Progenitor cell of endocrine pancreas (in vitro differentiated cells): ENCODE measurements around the gene UBE2O. TPM values are rescaled to one million over a fixed set of nuclear protein-coding genes. Genes with fewer than 3 reads are reported as not detected.

Experiments
- DNase-seq: peaks from one replicate; pipeline ENCODE4 v3.0.0; 2021; ENCODE audit warnings: low spot score; ENCODE audit not compliant: unreplicated experiment
- H3K27ac Mint-ChIP-seq: 2 replicates; pipeline ENCODE4 v1.8.0; 2021; ENCODE audit warnings: mild to moderate bottlenecking, moderate library complexity, mixed read lengths
- H3K27me3 Mint-ChIP-seq: 2 replicates; pipeline ENCODE4 v1.8.0; 2021; ENCODE audit warnings: mixed read lengths
- H3K36me3 Mint-ChIP-seq: 2 replicates; pipeline ENCODE4 v1.8.0; 2022; ENCODE audit warnings: mixed read lengths; ENCODE audit not compliant: insufficient read depth
- H3K4me1 Mint-ChIP-seq: 2 replicates; pipeline ENCODE4 v1.8.0; 2021; ENCODE audit warnings: low read depth, mixed read lengths
- H3K4me3 Mint-ChIP-seq: 2 replicates; pipeline ENCODE4 v1.8.0; 2021; ENCODE audit warnings: low read depth, mild to moderate bottlenecking, moderate library complexity, mixed read lengths
- H3K9me3 Mint-ChIP-seq: 2 replicates; pipeline ENCODE4 v1.8.0; 2021; ENCODE audit warnings: low read depth, mixed read lengths
- CTCF ChIP-seq: fragments of 200-600 bp; sonication (generic); IDR thresholded peaks from one replicate; pipeline ENCODE4 v1.5.0; 2021; ENCODE audit warnings: antibody characterized with exemption, mild to moderate bottlenecking; ENCODE audit not compliant: unreplicated experiment
- total RNA-seq: library from RNA; stranded (reverse); gene quantifications from 2 replicates; pipeline ENCODE4 v1.2.1, GENCODE V29; 2021

The UBE2O gene
- total RNA-seq, 1 donor from 2014 or later: 44.6 TPM

- no peak overlapping the region for H3K27ac Mint-ChIP-seq
Measured at GRCh38 chr17:76379275-76379641, 73.7 kb downstream of the UBE2O start.

GRCh38 chr17:76378548-76379274, 74.2 kb downstream of the UBE2O start:
- no peak for DNase-seq
- no peak overlapping the region for H3K4me3 Mint-ChIP-seq
- peaks cover 14% of the 10 kb centered on the region for H3K27me3 Mint-ChIP-seq
- no peak overlapping the region for H3K27ac Mint-ChIP-seq
- peaks cover 22% of the 10 kb centered on the region for H3K4me1 Mint-ChIP-seq
- no peak for TF ChIP-seq CTCF
- H3K9me3 Mint-ChIP-seq: no peaks in the 10 kb centered on the region
- no peaks in the 10 kb centered on the region for H3K36me3 Mint-ChIP-seq

More at GRCh38 chr17:76379275-76379641, 73.7 kb downstream of the UBE2O start:
- no peak for DNase-seq
- no peaks in the 10 kb centered on the region for H3K9me3 Mint-ChIP-seq
- H3K27me3 Mint-ChIP-seq: peaks cover 16% of the 10 kb centered on the region
- peaks cover 22% of the 10 kb centered on the region for H3K4me1 Mint-ChIP-seq
- no peaks in the 10 kb centered on the region for H3K36me3 Mint-ChIP-seq
- TF ChIP-seq CTCF: no peak
- H3K4me3 Mint-ChIP-seq: no peak overlapping the region

GRCh38 chr17:76376318-76377133, 76.4 kb downstream of the UBE2O start:
- peaks cover 9% of the 10 kb centered on the region for H3K27me3 Mint-ChIP-seq
- no peak for DNase-seq
- no peak overlapping the region for H3K4me3 Mint-ChIP-seq
- peaks cover 15% of the 10 kb centered on the region for H3K4me1 Mint-ChIP-seq
- no peak for TF ChIP-seq CTCF
- H3K36me3 Mint-ChIP-seq: no peaks in the 10 kb centered on the region
- H3K27ac Mint-ChIP-seq: no peak overlapping the region
- H3K9me3 Mint-ChIP-seq: no peaks in the 10 kb centered on the region

GRCh38 chr17:76371656-76372628, 81.0 kb downstream of the UBE2O start:
- Mint-ChIP-seq H3K27me3 (no peaks in the 10 kb centered on the region), H3K4me1 (peaks cover 14% of the 10 kb centered on the region), H3K9me3 (peaks cover 3% of the 10 kb centered on the region), H3K27ac (no peak overlapping the region), H3K4me3 (no peak overlapping the region), H3K36me3 (peaks cover 4% of the 10 kb centered on the region)
- no peak for TF ChIP-seq CTCF
- no peak for DNase-seq
